Retinal pigment epithelial cell (primary cell): ENCODE data around the gene ZNF91.
A peak's percentile ranks its signal among the peaks of the same experiment; 100 is the strongest.

ENCODE experiments used
- DNase-seq: peaks from one replicate; pipeline ENCODE4 v3.0.0-alpha.2; 2010; ENCODE audit warnings: low read depth
- H3K4me3 ChIP-seq: 2 replicates; pipeline ENCODE4 v1.5.1; 2011; ENCODE audit warnings: mild to moderate bottlenecking, low read length, control low read depth, moderate library complexity
- CTCF ChIP-seq: conservative IDR thresholded peaks from 2 replicates; pipeline ENCODE4 v1.5.1; 2011; ENCODE audit warnings: low read depth, low read length, control low read depth, inconsistent platforms

Gene ZNF91

GRCh38 chr19:23406721-23407120 is 11.4 kb upstream of the ZNF91 start:
- DNase-seq: no peak
- TF ChIP-seq CTCF: no peak

GRCh38 chr19:23406091-23406490 is 10.8 kb upstream of the ZNF91 start:
- no peak overlapping the region for H3K4me3 ChIP-seq
- no peak for TF ChIP-seq CTCF
- DNase-seq: no peak

More at GRCh38 chr19:23406721-23407120, 11.4 kb upstream of the ZNF91 start:
- no peak overlapping the region for H3K4me3 ChIP-seq

- TF ChIP-seq CTCF: no peak
- no peak overlapping the region for H3K4me3 ChIP-seq
- no peak for DNase-seq
Measured at GRCh38 chr19:23404676-23405075, 9.4 kb upstream of the ZNF91 start.

DNA sequence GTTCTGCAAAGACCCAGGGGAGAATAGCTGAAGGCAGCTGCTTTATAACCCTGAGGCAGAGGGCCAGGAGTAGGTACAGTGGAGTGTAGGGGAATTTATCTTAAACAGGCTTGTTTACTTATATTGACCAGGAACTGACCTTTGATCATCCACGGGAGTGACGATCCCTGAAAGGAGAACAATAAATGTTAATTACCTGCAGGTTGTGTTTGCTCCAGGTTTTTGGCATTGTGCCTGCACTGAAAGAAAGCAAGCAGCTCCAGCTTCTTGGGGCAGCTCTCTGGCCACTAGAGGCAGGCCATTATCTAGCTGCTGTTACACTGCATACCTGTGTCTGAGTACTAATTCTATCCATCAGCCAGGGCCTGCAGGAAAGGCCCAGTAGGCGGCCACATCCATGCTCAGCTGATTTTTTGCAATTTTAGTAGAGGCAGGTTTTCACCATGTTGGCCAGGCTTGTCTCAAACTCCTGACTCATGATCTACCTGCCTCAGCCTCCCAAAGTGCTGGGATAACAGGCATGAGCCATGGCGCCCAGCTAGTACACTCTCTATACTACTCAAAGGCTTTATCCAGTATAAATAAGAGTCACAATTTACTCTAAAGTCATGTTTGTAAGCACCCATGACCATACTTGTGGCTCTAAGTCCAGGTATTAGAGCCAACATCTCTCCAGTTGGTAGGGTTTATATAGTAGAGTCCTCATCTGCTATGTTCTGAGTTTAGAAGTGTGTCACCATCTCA is 8.5 kb upstream of the ZNF91 start:
- peak; percentile 11 for TF ChIP-seq CTCF
- DNase-seq: no peak
- no peak overlapping the region for H3K4me3 ChIP-seq

DNA sequence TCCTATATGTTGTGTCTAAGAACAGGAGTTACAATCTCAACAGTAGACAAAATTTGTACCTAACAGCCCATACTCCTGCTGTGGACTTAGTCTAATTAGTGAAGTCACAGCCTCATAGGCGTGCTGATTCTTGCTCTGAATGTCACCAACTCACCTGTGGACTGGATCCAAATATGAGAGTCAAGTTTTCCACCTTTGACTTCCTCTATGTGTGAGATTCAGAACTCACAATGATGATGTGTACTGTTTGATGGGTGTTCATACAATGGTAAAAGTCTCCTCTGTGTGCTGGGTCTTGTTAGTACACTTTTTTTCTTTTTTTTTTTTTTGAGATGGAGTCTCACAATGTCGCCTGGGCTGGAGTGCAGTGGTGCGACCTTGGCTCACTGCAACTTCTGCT is 7.8 kb upstream of the ZNF91 start:
- H3K4me3 ChIP-seq: no peak overlapping the region
- DNase-seq: no peak
- TF ChIP-seq CTCF: no peak

DNA sequence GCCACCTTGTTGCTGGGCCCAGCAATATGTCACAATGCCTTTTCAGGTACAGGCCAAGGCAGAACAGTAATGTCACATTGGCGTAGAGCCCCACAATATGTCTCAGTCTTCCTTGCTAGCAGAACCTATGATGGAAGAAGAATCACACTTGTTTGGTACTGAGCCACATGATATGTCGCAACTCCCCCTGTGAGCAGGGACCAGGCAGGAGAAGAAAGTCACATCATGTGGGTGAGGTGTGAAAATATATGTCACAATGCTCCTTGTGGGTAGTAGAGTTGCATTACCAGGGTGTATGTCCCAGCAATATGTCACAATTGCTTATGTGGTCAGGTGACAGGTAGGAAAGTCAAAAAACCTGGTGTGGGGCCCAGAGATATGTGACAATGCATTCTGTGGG is 7.1 kb upstream of the ZNF91 start:
- DNase-seq: no peak
- no peak for TF ChIP-seq CTCF
- H3K4me3 ChIP-seq: no peak overlapping the region

DNA sequence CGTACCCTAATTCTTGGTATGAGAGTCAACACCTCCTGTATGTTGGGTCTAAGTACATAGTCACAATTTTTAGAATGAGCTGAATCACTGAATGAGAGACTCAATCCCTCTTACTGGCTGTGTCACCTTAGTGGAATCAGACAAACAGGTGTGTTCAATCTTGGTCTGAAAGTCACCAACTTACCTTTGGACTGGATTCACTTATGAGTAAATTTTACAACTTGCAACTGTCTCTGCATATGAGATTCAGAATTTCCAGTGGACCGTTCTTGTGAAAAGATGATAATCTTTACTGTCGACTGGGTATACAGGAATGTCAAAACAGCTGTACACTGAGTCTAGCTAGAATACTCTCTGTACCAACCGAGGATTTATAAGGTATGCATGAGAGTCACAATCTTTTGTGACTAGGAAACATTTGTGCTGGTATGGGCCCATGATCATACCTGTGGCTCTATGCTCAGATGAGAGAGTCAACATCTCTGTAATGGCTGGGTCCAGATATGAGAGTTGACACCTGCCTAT is 5.9 kb upstream of the ZNF91 start:
- DNase-seq: no peak
- no peak overlapping the region for H3K4me3 ChIP-seq
- no peak for TF ChIP-seq CTCF
